NCI-H510A (cell line): Measurements from ENCODE around the gene ZNF28.
"Not testable (repeated sequence)": the region's sequence is repeated elsewhere in the genome, so short reads cannot be mapped to it uniquely, and the experiment has no call there.

Experiments used
- DNase-seq: peaks from one replicate; lab custom pipeline; 2025; lab: John Stamatoyannopoulos, UW

Gene ZNF28

GRCh38 chr19:52821204-52821960 is at the start of gene ZNF28:
Gene ZNF28 (minus strand): TSS chr19:52821633. CDS start chr19:52817958, 3,675 bp downstream.
- peak; percentile 15 for DNase-seq

- not testable (repeated sequence) for DNase-seq
Measured at GRCh38 chr19:52868031-52868430, 46.6 kb upstream of the ZNF28 start.

- DNase-seq = peak; percentile 46
Measured at GRCh38 chr19:52857378-52858191, 36.2 kb upstream of the ZNF28 start, which contains the start of gene ZNF468. Gene ZNF468 (minus strand): TSS chr19:52857619. CDS start chr19:52854272, 3,347 bp downstream.

GRCh38 chr19:52856540-52857377 is 35.3 kb upstream of the ZNF28 start:
- DNase-seq = not testable (repeated sequence)

GRCh38 chr19:52847352-52847751 is 25.9 kb upstream of the ZNF28 start:
- DNase-seq = not testable (repeated sequence)

GRCh38 chr19:52840825-52841465 is 19.5 kb upstream of the ZNF28 start:
- DNase-seq = not testable (repeated sequence)

- DNase-seq = not testable (repeated sequence)
Measured at GRCh38 chr19:52834289-52834688, 12.9 kb upstream of the ZNF28 start.

GRCh38 chr19:52833541-52833940 is 12.1 kb upstream of the ZNF28 start:
- DNase-seq = not testable (repeated sequence)

GRCh38 chr19:52829866-52830265 is 8.4 kb upstream of the ZNF28 start:
- DNase-seq = not testable (repeated sequence)

GRCh38 chr19:52825765-52826164 is 4.3 kb upstream of the ZNF28 start:
- no peak for DNase-seq

- no peak for DNase-seq
Measured at GRCh38 chr19:52823676-52824075, 2.2 kb upstream of the ZNF28 start.

- DNase-seq = not testable (repeated sequence)
Measured at GRCh38 chr19:52820472-52821203, 795 bp downstream of the ZNF28 start.

GRCh38 chr19:52809801-52810200 is 11.6 kb downstream of the ZNF28 start:
- no peak for DNase-seq

- not testable (repeated sequence) for DNase-seq
Measured at GRCh38 chr19:52799950-52800640, 21.3 kb downstream of the ZNF28 start.

- DNase-seq = no peak
Measured at GRCh38 chr19:52789440-52789839, 32.0 kb downstream of the ZNF28 start.

GRCh38 chr19:52786464-52787354 is 34.7 kb downstream of the ZNF28 start, which contains the start of gene ZNF600:
Gene ZNF600 (minus strand): TSS chr19:52786791. CDS start chr19:52778888, 7,903 bp downstream.
- peak; percentile 75 for DNase-seq

GRCh38 chr19:52786078-52786463 is 35.4 kb downstream of the ZNF28 start:
- DNase-seq = no peak

- no peak for DNase-seq
Measured at GRCh38 chr19:52785506-52785905, 35.9 kb downstream of the ZNF28 start.

GRCh38 chr19:52782864-52783263 is 38.6 kb downstream of the ZNF28 start:
- DNase-seq = not testable (repeated sequence)
